ENCODE data around the gene PLEKHF1. TPM values are rescaled to one million over a fixed set of nuclear protein-coding genes. Genes with fewer than 3 reads are reported as not detected.

Gene PLEKHF1
- total and polyA plus RNA-seq, 12 donors, result 0.62 to 23.1 (median 6.9) TPM

GRCh38 chr19:29617366-29618266, 47.6 kb upstream of the PLEKHF1 start:
- H3K36me3 ChIP-seq (replicated peaks in 1 of 2), result peaks cover 0 to 43% of the 10 kb centered on the region in 2 donors
- no peaks in the 10 kb centered on the region for H3K27me3 ChIP-seq
- H3K27ac ChIP-seq, result no peak overlapping the region
- no peaks in the 10 kb centered on the region for H3K4me1 ChIP-seq (replicated peaks in 1 of 2)
- 80 to 83% (median 81%) methylated on average over 15 to 16 of the region's 16 CpGs for WGBS, 4 donors
- H3K9me3 ChIP-seq (replicated peaks in 1 of 3), result no peaks in the 10 kb centered on the region
- intact Hi-C loops (cut with DNase I), result no loop called here
- DNase-seq, result no peak
- no peak overlapping the region for H3K4me3 ChIP-seq
- no peak for TF ChIP-seq POLR2A (IDR thresholded peaks at IDR 0.05)

DNA sequence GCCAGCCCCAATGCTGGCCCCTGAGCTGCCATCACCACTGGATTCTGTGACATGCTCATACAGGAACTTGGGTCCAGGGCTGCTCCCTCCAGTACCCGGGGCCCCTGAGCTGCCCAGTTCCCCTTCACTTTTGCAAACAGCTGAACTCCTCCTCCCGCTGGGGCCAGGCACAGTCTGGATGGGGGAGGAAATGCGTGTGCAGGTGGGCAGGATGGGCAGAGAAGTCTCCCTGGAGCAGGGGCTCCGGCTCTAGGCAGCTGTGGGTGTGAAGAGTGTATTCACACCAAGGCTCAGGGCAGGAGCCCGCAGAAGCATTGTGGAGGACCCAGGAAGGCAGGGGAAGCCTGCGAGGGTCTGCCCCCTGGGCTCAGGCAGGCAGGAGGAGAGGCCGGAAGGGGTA, 46.8 kb upstream of the PLEKHF1 start:
- H3K36me3 ChIP-seq (replicated peaks in 1 of 2), result peaks cover 0 to 35% of the 10 kb centered on the region in 2 donors
- H3K27ac ChIP-seq, result no peak overlapping the region
- H3K4me3 ChIP-seq, result no peak overlapping the region
- no peaks in the 10 kb centered on the region for H3K9me3 ChIP-seq (replicated peaks in 1 of 3)
- intact Hi-C loops (cut with DNase I), result no loop called here
- no peak for DNase-seq
- WGBS, 4 donors, result 64 to 78% (median 75%) methylated on average over 6 to 7 of the region's 7 CpGs
- TF ChIP-seq POLR2A (IDR thresholded peaks at IDR 0.05), result no peak
- no peaks in the 10 kb centered on the region for H3K4me1 ChIP-seq (replicated peaks in 1 of 2)
- H3K27me3 ChIP-seq, result no peaks in the 10 kb centered on the region

DNA sequence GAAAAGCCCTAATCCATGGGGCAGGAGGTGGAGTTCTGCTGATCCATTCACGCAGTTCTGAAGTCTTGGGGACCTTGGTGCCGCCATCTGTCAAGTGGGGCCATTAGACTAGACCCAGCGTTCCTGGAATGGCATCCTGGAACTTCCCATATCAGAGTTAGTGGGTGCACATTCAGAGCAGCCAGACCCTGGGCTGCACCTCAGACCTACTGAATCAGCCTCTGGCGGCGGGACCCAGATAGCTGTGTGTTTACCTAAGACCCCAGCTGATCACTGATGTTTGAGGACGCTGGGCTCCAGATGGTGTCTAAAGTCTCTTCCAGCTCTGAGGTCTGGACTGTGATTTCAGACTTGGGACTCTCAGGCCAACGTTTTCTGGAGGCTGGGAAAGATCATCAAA, 46.4 kb upstream of the PLEKHF1 start:
- intact Hi-C loops (cut with DNase I), result no loop called here
- 32 to 100% (median 57%) methylated on average over 2 to 7 of the region's 7 CpGs for WGBS, 4 donors
- no peak overlapping the region for H3K27ac ChIP-seq

GRCh38 chr19:29620931-29621351, 44.3 kb upstream of the PLEKHF1 start:
- no peak overlapping the region for H3K27ac ChIP-seq
- no peaks in the 10 kb centered on the region for H3K27me3 ChIP-seq
- intact Hi-C loops (cut with DNase I), result no loop called here
- H3K4me1 ChIP-seq (replicated peaks in 1 of 2), result no peaks in the 10 kb centered on the region
- H3K9me3 ChIP-seq (replicated peaks in 1 of 3), result no peaks in the 10 kb centered on the region
- 47 to 57% (median 52%) methylated on average over 12 to 15 of the region's 15 CpGs for WGBS, 4 donors
- TF ChIP-seq CTCF (IDR thresholded peaks at IDR 0.05), result no peak
- no peak for TF ChIP-seq POLR2A (IDR thresholded peaks at IDR 0.05)
- H3K4me3 ChIP-seq, result no peak overlapping the region
- peaks cover 0 to 10% of the 10 kb centered on the region in 2 donors for H3K36me3 ChIP-seq (replicated peaks in 1 of 2)
- no peak for DNase-seq

More for the DNA sequence above, 46.4 kb upstream of the PLEKHF1 start:
- H3K4me3 ChIP-seq, result no peak overlapping the region
- DNase-seq, result no peak
- H3K4me1 ChIP-seq (replicated peaks in 1 of 2), result no peaks in the 10 kb centered on the region
- peaks cover 0 to 31% of the 10 kb centered on the region in 2 donors for H3K36me3 ChIP-seq (replicated peaks in 1 of 2)
- H3K27me3 ChIP-seq, result no peaks in the 10 kb centered on the region
- H3K9me3 ChIP-seq (replicated peaks in 1 of 3), result no peaks in the 10 kb centered on the region
- TF ChIP-seq CTCF (IDR thresholded peaks at IDR 0.05) (no peak), POLR2A (IDR thresholded peaks at IDR 0.05) (no peak)

DNA sequence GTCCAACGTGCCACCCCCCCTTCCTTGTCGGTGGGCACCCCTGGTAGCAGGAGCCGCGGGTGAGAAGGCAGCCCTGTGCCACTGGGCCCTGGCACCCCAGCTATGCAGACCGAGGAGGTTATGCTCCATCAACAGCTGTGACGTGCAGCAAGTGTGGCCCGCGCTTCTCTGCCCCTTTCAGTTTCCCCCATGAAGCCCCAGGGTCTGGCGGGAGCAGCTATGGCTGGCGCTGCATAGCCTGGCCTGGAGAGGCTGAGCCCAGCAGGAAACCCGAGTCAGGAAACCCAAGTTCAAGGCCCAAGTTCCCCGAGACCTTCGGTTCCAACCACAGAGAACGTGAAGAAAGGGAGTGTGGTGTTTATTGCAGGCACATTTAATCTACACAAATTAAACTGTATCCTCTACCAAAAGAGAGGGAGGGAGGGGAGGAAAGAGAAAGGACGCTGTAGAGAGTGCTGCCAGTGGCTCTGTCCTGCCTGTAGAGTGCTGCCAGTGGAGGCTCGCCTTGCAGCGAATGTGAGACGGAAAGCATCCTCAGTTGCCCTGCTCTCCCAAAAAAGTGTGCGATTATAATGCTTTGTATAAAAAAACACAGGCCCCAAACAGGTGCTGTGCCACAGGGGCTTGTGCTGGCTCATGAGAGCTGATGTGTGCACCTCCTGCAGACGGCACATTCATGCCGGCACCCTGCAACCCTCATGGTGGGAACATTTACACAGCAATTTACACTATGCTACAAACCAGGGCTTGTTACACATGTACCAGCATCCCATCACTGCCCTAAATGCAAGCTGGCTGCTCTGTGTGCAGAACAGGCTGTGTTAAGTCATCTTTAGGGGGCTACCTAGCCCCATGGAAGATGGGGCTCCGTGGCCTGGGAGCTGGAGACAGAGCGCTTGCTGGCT, 42.8 kb upstream of the PLEKHF1 start:
- H3K9me3 ChIP-seq (replicated peaks in 1 of 3), result no peaks in the 10 kb centered on the region
- H3K27ac ChIP-seq, result no peak overlapping the region
- H3K4me3 ChIP-seq, result no peak overlapping the region
- H3K4me1 ChIP-seq (replicated peaks in 1 of 2), result no peaks in the 10 kb centered on the region
- TF ChIP-seq POLR2A (IDR thresholded peaks at IDR 0.05) (no peak), CTCF (IDR thresholded peaks at IDR 0.05) (no peak)
- no peaks in the 10 kb centered on the region for H3K36me3 ChIP-seq (replicated peaks in 1 of 2)
- DNase-seq, result no peak
- intact Hi-C loops (cut with DNase I), result no loop called here
- WGBS, 4 donors, result 58 to 76% (median 70%) methylated on average over 14 to 23 of the region's 23 CpGs
- H3K27me3 ChIP-seq, result no peaks in the 10 kb centered on the region
